K562 (cell line): ENCODE results near the gene SLC12A3. TPM values are rescaled to one million over a fixed set of nuclear protein-coding genes. Genes with fewer than 3 reads are reported as not detected.
A peak's percentile ranks its signal among the peaks of the same experiment; 100 is the strongest.

ENCODE experiments used
- CBFA2T3 ChIP-seq: fragments of 450-650 bp; IDR thresholded peaks from 2 replicates; pipeline ENCODE4 v1.6.1; 2017
- E2F3 ChIP-seq: fragments of 250-450 bp; sonication (Bioruptor Pico); IDR thresholded peaks from 2 replicates; pipeline ENCODE4 v1.4.0; 2020; ENCODE audit warnings: mild to moderate bottlenecking
- NFXL1 ChIP-seq: fragments of 450-650 bp; formaldehyde crosslinking; IDR thresholded peaks from 2 replicates; pipeline ENCODE4 v1.4.0; 2021; ENCODE audit warnings: mild to moderate bottlenecking
- POLR2G ChIP-seq: fragments of 200-400 bp; formaldehyde crosslinking; IDR thresholded peaks from 2 replicates; pipeline ENCODE4 v1.6.1; 2017; ENCODE audit warnings: low read depth, mild to moderate bottlenecking, antibody characterized with exemption, low read length, moderate library complexity
- RAD21 ChIP-seq, 2 experiments: fragments of 250-450 bp in 1 of 2; fragments of 450-650 bp in 1 of 2; sonication (Bioruptor Pico) in 1 of 2; formaldehyde crosslinking in 1 of 2; IDR thresholded peaks in 1 of 2; conservative IDR thresholded peaks in 1 of 2; 2 replicates each; pipeline versions ENCODE4 v1.4.0 to v1.8.0; 2020 to 2022; ENCODE audit warnings: mild to moderate bottlenecking in 2 of 2, moderate library complexity in 1 of 2
- TAF15 ChIP-seq: fragments of 200-400 bp; formaldehyde crosslinking; IDR thresholded peaks from 2 replicates; pipeline ENCODE4 v1.6.1; 2017; ENCODE audit warnings: mild to moderate bottlenecking, low read depth, low read length, moderate library complexity
- THRAP3 ChIP-seq: fragments of 450-650 bp; IDR thresholded peaks from 2 replicates; pipeline ENCODE4 v1.6.1; 2016; ENCODE audit warnings: mild to moderate bottlenecking, inconsistent platforms, borderline replicate concordance
- ZBTB17 ChIP-seq: fragments of 450-650 bp; formaldehyde crosslinking; IDR thresholded peaks from 2 replicates; pipeline ENCODE4 v1.4.0; 2020; ENCODE audit warnings: mild to moderate bottlenecking
- polyA plus RNA-seq, 8 experiments: library from polyadenylated mRNA; depleted of rRNA in 4 of 8; stranded (reverse) in 5 of 8; unstranded in 3 of 8; fragments of >200 nt; fragmentation: Nextera tagmentation in 2 of 8; fragmentation: Illumina TruSeq in 1 of 8; extraction: Ambion mirVana in 2 of 8; extraction: Trizol in 1 of 8; gene quantifications; 2 replicates each; pipeline versions ENCODE4 v1.2.1 to v1.2.3, GENCODE V29; 2011 to 2014; ENCODE audit warnings: inconsistent platforms in 1 of 8, missing spikeins in 1 of 8
- total RNA-seq, 7 experiments: library from RNA; depleted of rRNA in 6 of 7; stranded (reverse); fragments of >200 nt in 6 of 7; fragmentation: Illumina TruSeq in 2 of 7; extraction: Trizol in 2 of 7; gene quantifications; 2 replicates each; pipeline versions ENCODE4 v1.2.1 to v1.2.3, GENCODE V29; 2011 to 2021; ENCODE audit warnings: low replicate concordance in 1 of 7
- TF ChIP-seq, protein P1 (sequence below): fragments of 250-450 bp; sonication (Bioruptor Pico); IDR thresholded peaks from 2 replicates; pipeline ENCODE4 v1.5.0; 2020; ENCODE audit warnings: mild to moderate bottlenecking, borderline replicate concordance
- TF ChIP-seq, protein P2 (sequence below): fragments of 250-450 bp; sonication (Bioruptor Pico); IDR thresholded peaks from 2 replicates; pipeline ENCODE4 v1.5.0; 2021; ENCODE audit warnings: mild to moderate bottlenecking, moderate library complexity
- TF ChIP-seq, protein P3 (sequence below), 2 experiments: fragments of 450-650 bp in 1 of 2; sonication (generic) in 1 of 2; formaldehyde crosslinking in 1 of 2; IDR thresholded peaks; 2 replicates each; pipeline versions ENCODE4 v1.7.1 to v1.9.0; 2016 to 2022; ENCODE audit warnings: inconsistent platforms in 1 of 2, mild to moderate bottlenecking in 1 of 2, missing genetic modification reagents in 1 of 2

SLC12A3 gene
- total and polyA plus RNA-seq, 9 of the 15 experiments (the other 6 are each of a cell fraction or from before 2014, with no cell fraction given) = not detected

DNA sequence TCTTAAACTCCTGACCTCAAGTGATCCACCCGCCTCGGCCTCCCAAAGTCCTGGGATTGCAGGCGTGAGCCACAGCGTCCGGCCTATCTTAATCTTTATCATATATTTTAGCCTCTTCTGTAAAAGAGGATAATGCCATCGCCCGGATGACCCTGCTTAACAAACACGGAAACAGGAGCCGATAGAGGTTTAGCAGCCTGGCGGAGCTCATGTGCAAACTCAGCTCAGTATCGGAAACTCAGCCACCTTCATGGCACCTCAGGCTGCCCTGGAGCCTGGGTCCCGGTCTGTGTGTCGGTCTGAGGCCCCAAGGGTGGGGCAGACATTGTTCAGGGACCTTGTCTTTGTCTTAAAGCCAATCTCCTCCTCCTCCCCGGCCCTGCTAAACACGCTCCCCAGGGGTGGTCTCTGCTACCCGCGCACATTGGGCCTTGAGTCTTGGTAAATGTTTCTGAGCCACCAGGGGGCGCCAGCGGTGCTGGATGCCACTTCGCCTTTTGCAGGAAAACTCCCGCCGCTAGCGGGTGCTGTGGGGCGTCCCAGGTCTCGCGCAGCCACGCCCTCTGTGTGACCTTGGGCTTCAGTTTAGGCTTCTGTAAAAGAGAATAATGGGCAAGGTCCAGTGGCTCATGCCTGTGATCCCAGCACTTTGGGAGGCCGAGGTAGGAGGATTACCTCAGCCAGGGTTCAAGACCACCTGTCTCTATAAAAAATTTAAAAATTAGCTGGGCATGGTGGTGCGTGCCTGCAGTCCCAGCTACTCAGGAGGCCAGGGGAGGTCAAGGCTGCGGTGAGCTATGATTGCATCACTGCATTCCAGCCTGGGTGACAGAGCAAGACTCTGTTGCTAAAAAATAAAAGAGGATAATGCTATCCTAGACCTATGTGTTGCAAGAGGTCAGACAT, 99.5 kb downstream of the SLC12A3 start (continued):
- TF ChIP-seq, protein P1, sequence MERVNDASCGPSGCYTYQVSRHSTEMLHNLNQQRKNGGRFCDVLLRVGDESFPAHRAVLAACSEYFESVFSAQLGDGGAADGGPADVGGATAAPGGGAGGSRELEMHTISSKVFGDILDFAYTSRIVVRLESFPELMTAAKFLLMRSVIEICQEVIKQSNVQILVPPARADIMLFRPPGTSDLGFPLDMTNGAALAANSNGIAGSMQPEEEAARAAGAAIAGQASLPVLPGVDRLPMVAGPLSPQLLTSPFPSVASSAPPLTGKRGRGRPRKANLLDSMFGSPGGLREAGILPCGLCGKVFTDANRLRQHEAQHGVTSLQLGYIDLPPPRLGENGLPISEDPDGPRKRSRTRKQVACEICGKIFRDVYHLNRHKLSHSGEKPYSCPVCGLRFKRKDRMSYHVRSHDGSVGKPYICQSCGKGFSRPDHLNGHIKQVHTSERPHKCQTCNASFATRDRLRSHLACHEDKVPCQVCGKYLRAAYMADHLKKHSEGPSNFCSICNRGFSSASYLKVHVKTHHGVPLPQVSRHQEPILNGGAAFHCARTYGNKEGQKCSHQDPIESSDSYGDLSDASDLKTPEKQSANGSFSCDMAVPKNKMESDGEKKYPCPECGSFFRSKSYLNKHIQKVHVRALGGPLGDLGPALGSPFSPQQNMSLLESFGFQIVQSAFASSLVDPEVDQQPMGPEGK (CRISPR knock-in tag) = no peak
- TF ChIP-seq ZBTB17 (no peak), RAD21 (CRISPR knock-in tag; conservative IDR thresholded peaks at IDR 0.05 in 1 of 2, IDR thresholded peaks at IDR 0.05 in 1 of 2) (peak; percentile 68 to 91), NFXL1 (CRISPR knock-in tag) (no peak), THRAP3 (no peak), POLR2G (no peak), E2F3 (CRISPR knock-in tag) (no peak), CBFA2T3 (no peak; the same call in 1 of the 2 replicates), TAF15 (no peak)
- TF ChIP-seq, protein P2, sequence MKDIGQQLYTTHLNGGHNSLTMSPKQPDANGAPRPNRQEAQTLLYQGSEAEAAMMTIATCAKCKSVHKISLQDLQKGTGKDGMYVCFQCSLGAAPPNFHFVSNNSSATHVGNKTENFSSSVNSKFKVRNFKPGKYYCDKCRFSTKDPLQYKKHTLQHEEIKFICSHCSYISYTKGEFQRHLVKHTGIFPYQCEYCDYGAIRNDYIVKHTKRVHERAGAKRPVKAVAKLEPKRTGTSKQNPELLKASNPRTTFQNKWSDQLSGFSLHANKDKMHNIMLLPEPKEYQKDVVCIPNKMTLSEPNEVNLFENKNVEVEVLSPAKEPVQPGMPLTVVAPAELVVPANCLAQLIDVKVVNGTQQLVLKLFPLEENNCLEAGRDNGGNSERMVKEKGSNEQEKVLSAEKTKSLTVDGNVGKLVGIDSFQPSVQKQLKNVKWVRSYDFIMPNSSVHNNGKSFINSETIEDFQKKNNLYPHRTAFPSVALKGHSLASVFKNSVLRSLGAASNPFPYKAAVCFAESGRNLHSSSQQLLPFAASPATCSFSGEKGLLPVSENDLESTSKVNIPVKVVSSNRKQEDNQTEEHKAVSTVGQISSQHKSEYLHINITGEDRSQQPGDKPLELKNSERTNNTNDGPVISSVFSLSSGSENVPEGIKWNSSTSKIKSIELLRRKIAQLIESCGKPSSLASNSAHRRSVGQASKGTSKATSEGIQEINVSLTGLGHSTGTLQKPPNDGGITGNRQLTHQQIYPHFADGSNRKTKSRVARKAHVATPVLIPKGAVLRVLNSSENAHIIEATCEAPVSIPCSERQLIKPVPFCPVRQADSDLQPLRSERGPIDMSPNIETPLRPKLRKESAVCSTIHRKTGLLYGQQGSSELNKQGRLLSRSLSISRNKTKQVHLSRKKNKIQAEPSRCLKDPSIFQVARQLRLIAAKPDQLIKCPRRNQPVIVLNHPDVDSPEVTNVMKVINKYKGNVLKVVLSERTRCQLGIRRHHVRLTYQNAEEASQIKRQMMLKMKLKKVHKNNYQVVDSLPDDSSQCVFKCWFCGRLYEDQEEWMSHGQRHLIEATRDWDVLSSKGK (CRISPR knock-in tag) = no peak
- TF ChIP-seq, protein P3, sequence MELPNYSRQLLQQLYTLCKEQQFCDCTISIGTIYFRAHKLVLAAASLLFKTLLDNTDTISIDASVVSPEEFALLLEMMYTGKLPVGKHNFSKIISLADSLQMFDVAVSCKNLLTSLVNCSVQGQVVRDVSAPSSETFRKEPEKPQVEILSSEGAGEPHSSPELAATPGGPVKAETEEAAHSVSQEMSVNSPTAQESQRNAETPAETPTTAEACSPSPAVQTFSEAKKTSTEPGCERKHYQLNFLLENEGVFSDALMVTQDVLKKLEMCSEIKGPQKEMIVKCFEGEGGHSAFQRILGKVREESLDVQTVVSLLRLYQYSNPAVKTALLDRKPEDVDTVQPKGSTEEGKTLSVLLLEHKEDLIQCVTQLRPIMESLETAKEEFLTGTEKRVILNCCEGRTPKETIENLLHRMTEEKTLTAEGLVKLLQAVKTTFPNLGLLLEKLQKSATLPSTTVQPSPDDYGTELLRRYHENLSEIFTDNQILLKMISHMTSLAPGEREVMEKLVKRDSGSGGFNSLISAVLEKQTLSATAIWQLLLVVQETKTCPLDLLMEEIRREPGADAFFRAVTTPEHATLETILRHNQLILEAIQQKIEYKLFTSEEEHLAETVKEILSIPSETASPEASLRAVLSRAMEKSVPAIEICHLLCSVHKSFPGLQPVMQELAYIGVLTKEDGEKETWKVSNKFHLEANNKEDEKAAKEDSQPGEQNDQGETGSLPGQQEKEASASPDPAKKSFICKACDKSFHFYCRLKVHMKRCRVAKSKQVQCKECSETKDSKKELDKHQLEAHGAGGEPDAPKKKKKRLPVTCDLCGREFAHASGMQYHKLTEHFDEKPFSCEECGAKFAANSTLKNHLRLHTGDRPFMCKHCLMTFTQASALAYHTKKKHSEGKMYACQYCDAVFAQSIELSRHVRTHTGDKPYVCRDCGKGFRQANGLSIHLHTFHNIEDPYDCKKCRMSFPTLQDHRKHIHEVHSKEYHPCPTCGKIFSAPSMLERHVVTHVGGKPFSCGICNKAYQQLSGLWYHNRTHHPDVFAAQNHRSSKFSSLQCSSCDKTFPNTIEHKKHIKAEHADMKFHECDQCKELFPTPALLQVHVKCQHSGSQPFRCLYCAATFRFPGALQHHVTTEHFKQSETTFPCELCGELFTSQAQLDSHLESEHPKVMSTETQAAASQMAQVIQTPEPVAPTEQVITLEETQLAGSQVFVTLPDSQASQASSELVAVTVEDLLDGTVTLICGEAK (IDR thresholded peaks at IDR 0.05) = no peak
- TF ChIP-seq, protein P3 (CRISPR knock-in tag; IDR thresholded peaks at IDR 0.05) = no peak
